ENCODE measurements around the gene GFPT2.

GFPT2 gene

DNA sequence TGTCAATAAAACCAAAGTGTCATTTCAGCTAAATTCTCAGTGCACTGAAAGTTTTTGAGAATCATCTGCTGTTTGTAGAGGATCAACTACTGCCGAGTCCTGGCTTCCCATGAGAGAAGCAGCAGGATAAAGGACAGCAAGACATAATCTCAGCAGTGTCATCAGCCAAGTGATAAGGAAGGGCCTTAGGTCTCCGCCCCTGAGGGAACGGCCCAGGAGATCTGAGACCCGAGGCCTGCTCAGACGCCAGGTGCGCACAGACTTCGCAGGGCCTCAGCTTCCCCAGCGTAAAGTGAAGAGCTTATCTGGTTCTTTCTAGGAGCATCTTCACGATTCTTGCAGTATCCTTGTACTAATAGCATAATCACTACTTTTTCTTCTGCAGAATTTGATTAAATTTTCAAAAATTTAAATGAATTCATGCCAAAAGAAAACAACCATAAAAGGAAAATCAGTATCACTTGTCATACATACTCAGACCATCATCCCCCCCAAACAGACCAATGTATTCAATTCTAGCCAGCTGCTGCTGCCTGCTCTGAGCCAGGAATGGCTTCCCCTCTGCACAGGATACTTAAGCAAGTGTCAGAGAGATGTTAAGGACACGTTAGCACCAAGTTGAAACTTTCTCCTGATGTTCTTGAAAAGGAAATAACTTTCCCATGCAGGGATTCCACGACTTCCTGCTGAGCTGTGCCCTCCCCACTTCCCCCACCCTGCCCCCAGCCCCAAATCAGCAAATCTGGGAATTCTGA is 2.2 kb downstream of the GFPT2 start:
- no peak for DNase-seq (ENCODE audit: low read depth)

GRCh38 chr5:180350296-180350695 is 2.8 kb downstream of the GFPT2 start:
- no peak for DNase-seq (ENCODE audit: low read depth)

DNA sequence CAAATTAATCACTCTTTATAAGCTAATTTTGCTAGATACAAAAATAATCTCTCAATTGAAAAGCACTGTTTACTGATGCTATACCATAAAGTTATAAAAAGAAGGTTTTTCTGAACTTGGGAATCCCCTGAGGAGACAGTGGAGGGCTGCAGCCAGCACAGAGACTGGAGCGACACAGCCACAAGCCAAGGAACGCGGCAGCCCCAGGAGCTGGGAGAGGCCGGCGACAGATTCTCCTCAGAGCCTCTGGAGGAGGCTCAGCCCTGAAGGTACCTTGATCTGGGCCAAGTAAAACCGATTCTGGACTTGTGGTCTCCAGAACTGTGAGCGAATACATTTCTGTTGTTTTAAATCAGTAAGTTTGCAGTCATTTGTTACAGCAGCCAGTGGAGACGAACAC is 3.7 kb downstream of the GFPT2 start:
- DNase-seq (ENCODE audit: low read depth) = no peak

- no peak for DNase-seq (ENCODE audit: low read depth)
Measured at GRCh38 chr5:180348336-180348735, 4.8 kb downstream of the GFPT2 start.

GRCh38 chr5:180347702-180348101 is 5.4 kb downstream of the GFPT2 start:
- DNase-seq (ENCODE audit: low read depth) = no peak

DNA sequence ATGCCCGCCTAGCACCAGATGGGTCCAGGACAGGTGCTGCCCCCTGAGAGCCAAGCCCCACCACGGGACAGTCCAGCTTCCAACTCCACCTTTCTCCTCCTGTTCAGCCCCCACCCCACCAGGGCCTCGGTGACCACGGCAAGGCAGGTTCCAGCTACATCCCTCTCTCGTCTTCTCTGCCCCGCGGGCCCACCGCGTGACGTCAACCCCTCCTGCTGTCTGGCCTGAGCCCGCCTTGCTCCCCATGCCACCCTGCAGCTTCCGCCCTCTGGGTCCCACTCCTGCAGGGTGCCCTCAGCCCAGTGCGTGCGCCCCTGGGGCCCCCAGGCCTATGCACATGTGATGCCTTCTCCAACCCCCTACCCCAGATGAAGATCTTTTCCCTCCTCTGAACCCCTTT is 6.8 kb downstream of the GFPT2 start:
- DNase-seq (ENCODE audit: low read depth) = no peak

- DNase-seq (ENCODE audit: low read depth) = no peak
Measured at GRCh38 chr5:180345781-180346180, 7.4 kb downstream of the GFPT2 start.

DNA sequence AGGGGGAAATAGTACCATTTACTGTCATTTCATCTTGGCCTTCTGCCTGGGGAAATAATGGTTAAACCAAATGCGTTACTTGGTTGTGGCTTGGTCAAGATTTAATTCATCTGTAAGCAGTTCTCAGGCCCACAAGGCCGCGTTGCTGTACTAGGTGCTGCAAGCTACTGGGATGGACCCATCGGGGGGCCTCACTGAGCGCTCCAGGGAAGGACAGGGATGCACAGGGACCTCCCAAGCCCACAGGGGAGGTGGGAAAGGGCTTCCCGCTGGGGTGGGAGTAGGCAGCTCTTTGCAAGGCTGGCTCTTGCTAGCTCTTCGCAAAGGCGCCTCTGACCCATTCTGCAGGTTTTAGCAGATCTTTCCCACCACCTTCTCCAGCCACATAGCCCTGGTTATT is 8.0 kb downstream of the GFPT2 start:
- DNase-seq (ENCODE audit: low read depth) = no peak

GRCh38 chr5:180344696-180344999 is 8.5 kb downstream of the GFPT2 start:
- no peak for DNase-seq (ENCODE audit: low read depth)

DNA sequence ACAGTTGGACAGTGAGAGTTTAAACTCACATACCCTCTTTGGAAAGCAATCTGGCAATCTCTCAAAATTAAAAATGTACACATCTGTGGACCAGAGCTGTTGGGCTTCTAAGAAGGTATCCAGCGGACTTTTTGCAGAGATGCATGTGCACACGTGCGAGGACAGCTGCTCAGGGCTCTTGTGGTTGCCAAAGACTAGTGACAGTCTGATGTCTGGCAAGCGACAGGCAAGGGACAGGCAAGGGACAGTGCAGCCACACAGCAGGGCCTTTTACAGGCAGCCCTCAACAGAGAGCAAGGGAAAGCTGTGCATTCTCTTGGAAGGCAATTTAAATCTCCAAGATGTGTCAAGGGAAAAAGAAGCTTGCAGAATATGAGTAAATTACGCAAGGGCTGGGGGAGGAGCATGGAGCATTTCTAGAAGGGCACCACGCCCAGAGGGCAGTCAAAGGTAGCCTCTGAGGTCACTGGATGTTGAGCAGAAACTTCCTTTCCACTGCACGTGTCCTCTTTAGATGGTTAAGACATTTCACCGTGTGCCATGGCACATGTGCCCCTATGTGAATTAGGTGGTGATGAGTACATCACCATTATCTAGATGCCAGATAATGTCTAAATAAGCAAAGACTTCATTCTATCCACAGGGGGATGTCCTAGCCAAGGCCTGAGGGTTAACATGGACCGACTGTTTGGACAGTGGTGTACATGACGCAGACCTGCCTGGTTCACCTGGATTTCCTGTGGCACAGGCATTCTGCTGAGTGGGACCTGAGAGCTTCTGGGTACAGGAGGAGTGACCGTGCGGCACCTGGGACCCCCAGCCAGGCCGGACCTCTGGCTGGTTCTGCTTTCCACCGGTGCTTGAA is 9.1 kb downstream of the GFPT2 start:
- no peak for DNase-seq (ENCODE audit: low read depth)

- no peak for DNase-seq (ENCODE audit: low read depth)
Measured at GRCh38 chr5:180343110-180343830, 9.9 kb downstream of the GFPT2 start.

DNA sequence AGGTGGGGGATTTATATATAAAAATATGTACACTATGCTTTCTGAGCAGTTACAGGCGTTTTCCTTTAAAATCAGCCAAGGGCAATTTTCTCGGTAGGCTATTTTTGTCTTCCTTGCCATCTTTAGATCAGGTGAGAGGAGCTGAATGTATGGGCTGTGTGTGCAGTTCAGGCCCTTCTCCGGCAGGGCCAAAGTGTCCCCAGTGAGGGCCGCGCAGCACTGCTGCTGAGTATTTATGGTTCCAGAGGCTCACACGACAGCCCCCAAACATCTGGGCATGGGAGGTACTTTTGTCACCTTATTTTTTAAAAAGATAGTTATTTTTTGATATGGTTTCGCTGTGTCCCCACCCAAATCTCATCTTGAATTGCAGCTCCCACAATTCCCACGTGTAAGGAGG is 11.5 kb downstream of the GFPT2 start:
- no peak for DNase-seq (ENCODE audit: low read depth)

DNA sequence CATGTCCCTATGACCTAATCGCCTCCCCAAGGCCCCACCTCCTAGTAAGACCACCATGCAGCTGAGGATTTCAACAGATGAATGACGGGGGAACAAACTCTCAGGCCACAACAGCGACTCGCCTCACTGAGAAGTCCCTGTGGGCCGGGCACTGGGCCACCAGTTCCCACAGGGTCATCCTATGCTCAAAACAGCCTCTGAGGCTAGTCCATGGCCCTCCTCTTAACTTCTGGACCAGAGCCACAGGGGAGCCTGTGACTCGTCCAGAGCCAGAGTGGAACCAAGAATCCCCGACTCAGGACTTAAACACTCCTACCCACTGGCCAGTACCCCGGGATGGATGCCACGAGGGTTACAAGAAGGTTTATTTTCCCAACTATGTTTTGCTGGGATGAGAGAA is 12.3 kb downstream of the GFPT2 start:
- no peak for DNase-seq (ENCODE audit: low read depth)

- DNase-seq (ENCODE audit: low read depth) = no peak
Measured at GRCh38 chr5:180339583-180340183, 13.5 kb downstream of the GFPT2 start.

GRCh38 chr5:180338001-180338707 is 15.0 kb downstream of the GFPT2 start:
- DNase-seq (ENCODE audit: low read depth) = no peak

GRCh38 chr5:180336234-180337020 is 16.7 kb downstream of the GFPT2 start:
- DNase-seq (ENCODE audit: low read depth) = no peak

DNA sequence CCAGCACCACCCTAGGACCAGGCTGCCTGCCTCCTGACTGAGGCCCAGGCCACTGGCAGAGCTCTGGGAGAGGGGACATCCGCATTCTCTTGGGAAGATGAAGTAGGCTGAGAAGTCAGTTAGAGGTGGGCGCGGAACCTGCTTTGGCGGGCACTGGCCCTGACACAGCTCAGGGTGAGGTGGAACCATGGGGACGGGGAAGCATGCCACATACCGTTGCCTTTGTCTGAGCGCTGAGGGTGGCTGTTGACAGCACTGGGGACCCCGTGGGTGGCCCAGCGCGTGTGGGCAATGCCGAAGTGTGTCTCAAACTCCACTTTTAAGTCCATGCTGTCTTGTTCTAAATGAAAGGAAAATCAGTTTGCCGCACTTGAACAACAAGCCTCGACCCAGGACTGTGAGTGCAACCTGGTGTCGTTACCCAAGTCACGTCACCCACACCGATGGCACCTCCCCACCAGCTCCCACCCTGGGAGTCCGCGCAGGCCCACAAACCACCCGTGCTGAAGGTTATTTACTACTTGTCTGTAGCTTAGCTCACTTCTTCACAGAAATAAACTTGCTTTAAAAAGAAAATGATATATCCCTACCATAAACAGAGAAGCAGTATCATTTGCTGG is 17.4 kb downstream of the GFPT2 start:
- no peak for DNase-seq (ENCODE audit: low read depth)

GRCh38 chr5:180334751-180335613 is 18.2 kb downstream of the GFPT2 start:
- DNase-seq (ENCODE audit: low read depth) = no peak

DNA sequence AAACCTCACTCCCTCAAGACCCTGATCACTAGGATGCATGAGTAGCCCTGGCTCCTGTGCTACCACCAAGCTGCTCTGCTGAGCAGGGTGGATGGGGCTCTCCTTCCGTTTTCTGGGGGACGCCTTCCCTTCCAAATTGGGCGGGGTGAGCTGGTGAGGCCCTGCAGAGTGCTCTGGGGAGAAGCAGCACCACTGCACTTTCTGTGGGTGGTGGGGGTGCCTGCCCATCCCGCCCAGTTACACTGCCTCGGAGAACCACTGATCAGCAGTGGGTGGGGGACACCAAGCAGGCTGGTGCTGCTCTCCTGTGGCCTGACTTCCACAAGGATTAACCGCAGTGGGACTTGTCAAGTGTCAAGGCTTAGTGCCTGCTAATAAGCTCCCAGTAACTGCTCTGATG is 19.0 kb downstream of the GFPT2 start:
- no peak for DNase-seq (ENCODE audit: low read depth)

DNA sequence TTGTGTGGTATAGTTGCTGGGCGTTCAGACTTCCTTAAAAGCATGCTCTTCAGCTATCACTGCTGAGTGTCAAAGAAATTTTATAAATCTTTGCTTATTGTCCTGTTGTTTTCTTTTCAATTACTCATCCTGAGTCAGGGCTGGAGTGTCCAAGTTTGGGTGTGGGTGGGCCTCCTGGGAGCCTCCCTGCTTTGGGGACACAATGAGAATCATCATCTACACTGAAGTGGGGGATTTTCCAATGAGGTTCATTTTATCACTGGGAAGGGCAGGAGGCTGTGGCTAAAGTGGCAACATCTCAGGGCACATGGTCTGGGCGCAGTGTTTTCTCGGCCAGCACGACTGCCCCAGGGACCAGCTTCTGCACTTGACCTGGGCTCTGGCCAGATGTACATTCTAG is 19.5 kb downstream of the GFPT2 start:
- peak; percentile 9 for DNase-seq (ENCODE audit: low read depth)
